GM23338 (cell line): Measurements from ENCODE around the gene LRP4. TPM values are rescaled to one million over a fixed set of nuclear protein-coding genes. Genes with fewer than 3 reads are reported as not detected.

Experiments
- ATAC-seq: fragments of 200-7000 bp; cut with Tn5 transposase; 3 replicates; pipeline ENCODE4 v1.9.1; 2020
- DNase-seq: peaks from one replicate; pipeline ENCODE4 v3.0.0-alpha.2; 2015; ENCODE audit warnings: low spot score
- H2AFZ ChIP-seq: fragments of 200-600 bp; sonication (generic); 2 replicates; pipeline ENCODE4 v1.8.0; 2016; ENCODE audit warnings: antibody characterized with exemption, mild to moderate bottlenecking, moderate library complexity
- H3F3A ChIP-seq: fragments of 200-600 bp; sonication (generic); replicated peaks from 2 replicates; pipeline ENCODE4 v1.8.0; 2017; ENCODE audit warnings: antibody characterized with exemption, mixed run types, low read depth
- H3K27ac ChIP-seq: fragments of 200-600 bp; sonication (generic); 2 replicates; pipeline ENCODE4 v1.6.1; 2016; ENCODE audit warnings: low read depth
- H3K27me3 ChIP-seq: fragments of 200-600 bp; sonication (generic); 2 replicates; pipeline ENCODE4 v1.8.0; 2016; ENCODE audit warnings: mild to moderate bottlenecking, mixed run types, moderate library complexity; ENCODE audit not compliant: insufficient read depth
- H3K36me3 ChIP-seq: fragments of 200-600 bp; sonication (generic); 2 replicates; pipeline ENCODE4 v1.8.0; 2016; ENCODE audit warnings: mild to moderate bottlenecking; ENCODE audit not compliant: insufficient read depth
- H3K4me1 ChIP-seq: fragments of 200-600 bp; sonication (generic); 2 replicates; pipeline ENCODE4 v1.8.0; 2016; ENCODE audit warnings: mild to moderate bottlenecking, moderate library complexity; ENCODE audit not compliant: insufficient read depth
- H3K4me2 ChIP-seq: fragments of 200-600 bp; sonication (generic); 2 replicates; pipeline ENCODE4 v1.7.1; 2017; ENCODE audit warnings: mixed run types
- H3K4me3 ChIP-seq: fragments of 200-600 bp; sonication (generic); 2 replicates; pipeline ENCODE4 v1.6.1; 2016; ENCODE audit warnings: mixed run types
- H3K79me2 ChIP-seq: fragments of 200-600 bp; sonication (generic); replicated peaks from 2 replicates; pipeline ENCODE4 v1.8.0; 2017; ENCODE audit warnings: mild to moderate bottlenecking; ENCODE audit not compliant: insufficient read depth
- H3K9me2 ChIP-seq: fragments of 200-600 bp; sonication (generic); 2 replicates; pipeline ENCODE4 v1.8.0; 2017; ENCODE audit not compliant: insufficient read depth
- H4K20me1 ChIP-seq: fragments of 200-600 bp; sonication (generic); replicated peaks from 2 replicates; pipeline ENCODE4 v1.8.0; 2017; ENCODE audit warnings: mild to moderate bottlenecking; ENCODE audit not compliant: insufficient read depth
- H3K27ac Mint-ChIP-seq: 2 replicates; pipeline ENCODE4 v1.8.0; 2020; ENCODE audit warnings: inconsistent platforms, mild to moderate bottlenecking, moderate library complexity, mixed read lengths
- H3K27me3 Mint-ChIP-seq: 3 replicates; pipeline ENCODE4 v1.8.0; 2022; ENCODE audit warnings: low read depth, mild to moderate bottlenecking, moderate library complexity, mixed read lengths, inconsistent platforms; ENCODE audit not compliant: insufficient read depth, poor library complexity
- H3K36me3 Mint-ChIP-seq: 3 replicates; pipeline ENCODE4 v1.8.0; 2021; ENCODE audit warnings: low read depth, mild to moderate bottlenecking, inconsistent platforms, moderate library complexity, mixed read lengths
- H3K4me1 Mint-ChIP-seq: 3 replicates; pipeline ENCODE4 v1.8.0; 2020; ENCODE audit warnings: mild to moderate bottlenecking, inconsistent platforms, mixed read lengths
- H3K4me3 Mint-ChIP-seq: 3 replicates; pipeline ENCODE4 v1.8.0; 2021; ENCODE audit warnings: moderate library complexity, mild to moderate bottlenecking, inconsistent platforms, mixed read lengths
- H3K9me3 Mint-ChIP-seq: 3 replicates; pipeline ENCODE4 v1.8.0; 2020; ENCODE audit warnings: moderate library complexity, mild to moderate bottlenecking, inconsistent platforms, mixed read lengths
- CREB1 ChIP-seq: fragments of 250-450 bp; sonication (Bioruptor Pico); IDR thresholded peaks from 2 replicates; pipeline ENCODE4 v1.5.0; 2020; ENCODE audit warnings: low read depth, mild to moderate bottlenecking, moderate library complexity
- ETS1 ChIP-seq: IDR thresholded peaks from 2 replicates; pipeline ENCODE4 v1.6.1; 2016; ENCODE audit warnings: antibody characterized with exemption
- EZH2 ChIP-seq: fragments of 200-600 bp; sonication (generic); IDR thresholded peaks from one replicate; pipeline ENCODE4 v1.8.0; 2017; ENCODE audit warnings: antibody characterized with exemption, mild to moderate bottlenecking, low read depth; ENCODE audit not compliant: unreplicated experiment
- EZH2phosphoT487 ChIP-seq: fragments of 200-600 bp; sonication (generic); IDR thresholded peaks from one replicate; pipeline ENCODE4 v1.8.1; 2018; ENCODE audit warnings: antibody characterized with exemption; ENCODE audit not compliant: unreplicated experiment
- JUNB ChIP-seq: IDR thresholded peaks from one replicate; pipeline ENCODE4 v1.6.1; 2016; ENCODE audit warnings: antibody characterized with exemption; ENCODE audit not compliant: unreplicated experiment
- NANOG ChIP-seq: IDR thresholded peaks from 2 replicates; pipeline ENCODE4 v1.6.1; 2016; ENCODE audit warnings: antibody characterized with exemption, borderline replicate concordance
- POLR2AphosphoS5 ChIP-seq: IDR thresholded peaks from 2 replicates; pipeline ENCODE4 v1.6.1; 2016; ENCODE audit warnings: antibody characterized with exemption, low read depth
- REST ChIP-seq: IDR thresholded peaks from one replicate; pipeline ENCODE4 v1.6.1; 2018; ENCODE audit warnings: antibody characterized with exemption; ENCODE audit not compliant: unreplicated experiment
- STAT1 ChIP-seq: IDR thresholded peaks from one replicate; pipeline ENCODE4 v1.6.1; 2016; ENCODE audit warnings: antibody characterized with exemption; ENCODE audit not compliant: unreplicated experiment
- ZNF114 ChIP-seq: fragments of 250-450 bp; sonication (Bioruptor Pico); IDR thresholded peaks from 2 replicates; pipeline ENCODE4 v1.5.0; 2020; ENCODE audit warnings: mild to moderate bottlenecking, moderate library complexity
- ZNF331 ChIP-seq: fragments of 250-450 bp; sonication (Bioruptor Pico); IDR thresholded peaks from 2 replicates; pipeline ENCODE4 v1.5.0; 2020; ENCODE audit warnings: low read depth, mild to moderate bottlenecking, moderate library complexity
- ZNF462 ChIP-seq: fragments of 250-450 bp; sonication (Bioruptor Pico); IDR thresholded peaks from 2 replicates; pipeline ENCODE4 v1.5.0; 2020; ENCODE audit warnings: mild to moderate bottlenecking, moderate library complexity
- polyA plus RNA-seq: library from polyadenylated mRNA; unstranded; fragments of >200 nt; fragmentation: Nextera tagmentation; extraction: Ambion mirVana; gene quantifications from 2 replicates; pipeline ENCODE4 v1.2.1, GENCODE V29; 2016
- total RNA-seq: library from RNA; depleted of rRNA; stranded (reverse); fragments of >200 nt; shearing (Covaris generic); gene quantifications from 2 replicates; pipeline ENCODE4 v1.2.3, GENCODE V29; 2014
- TF ChIP-seq, protein P1 (sequence below), 2 experiments: fragments of 200-600 bp in 1 of 2; sonication (generic) in 1 of 2; conservative IDR thresholded peaks; 2 replicates each; pipeline versions ENCODE4 v1.5.1 to v1.6.1; 2016 to 2017; ENCODE audit warnings: antibody characterized with exemption in 2 of 2, low read depth in 2 of 2, mild to moderate bottlenecking in 2 of 2, moderate library complexity in 1 of 2

The LRP4 gene
- total and polyA plus RNA-seq, 2 experiments from 2014 or later, result 6.0 to 18.4 TPM

GRCh38 chr11:46895821-46896220 is 22.5 kb downstream of the LRP4 start:
- no peak for ATAC-seq
- no peak overlapping the region for H3K4me3 Mint-ChIP-seq
- Histone ChIP-seq H3K36me3 (peaks cover 6% of the 10 kb centered on the region; the same call in 1 of the 2 replicates), H3K27me3 (no peaks in the 10 kb centered on the region), H3K4me1 (no peaks in the 10 kb centered on the region), H3K9me2 (no peaks in the 10 kb centered on the region), H3K4me3 (no peak overlapping the region), H4K20me1 (no peaks in the 10 kb centered on the region; the same call in 1 of the 2 replicates), H3K79me2 (no peaks in the 10 kb centered on the region), H3K27ac (no peak overlapping the region), H3F3A (no peaks in the 10 kb centered on the region), H2AFZ (no peak overlapping the region), H3K4me2 (no peak overlapping the region)
- DNase-seq, result no peak
- H3K27ac Mint-ChIP-seq, result no peak overlapping the region
- TF ChIP-seq POLR2AphosphoS5 (no peak), STAT1 (no peak), EZH2 (no peak), ZNF114 (CRISPR knock-in tag) (no peak), ZNF462 (CRISPR knock-in tag) (no peak), NANOG (no peak), ETS1 (no peak), ZNF331 (CRISPR knock-in tag) (no peak), JUNB (no peak), EZH2phosphoT487 (no peak), CREB1 (CRISPR knock-in tag) (no peak), REST (no peak)
- TF ChIP-seq, protein P1, sequence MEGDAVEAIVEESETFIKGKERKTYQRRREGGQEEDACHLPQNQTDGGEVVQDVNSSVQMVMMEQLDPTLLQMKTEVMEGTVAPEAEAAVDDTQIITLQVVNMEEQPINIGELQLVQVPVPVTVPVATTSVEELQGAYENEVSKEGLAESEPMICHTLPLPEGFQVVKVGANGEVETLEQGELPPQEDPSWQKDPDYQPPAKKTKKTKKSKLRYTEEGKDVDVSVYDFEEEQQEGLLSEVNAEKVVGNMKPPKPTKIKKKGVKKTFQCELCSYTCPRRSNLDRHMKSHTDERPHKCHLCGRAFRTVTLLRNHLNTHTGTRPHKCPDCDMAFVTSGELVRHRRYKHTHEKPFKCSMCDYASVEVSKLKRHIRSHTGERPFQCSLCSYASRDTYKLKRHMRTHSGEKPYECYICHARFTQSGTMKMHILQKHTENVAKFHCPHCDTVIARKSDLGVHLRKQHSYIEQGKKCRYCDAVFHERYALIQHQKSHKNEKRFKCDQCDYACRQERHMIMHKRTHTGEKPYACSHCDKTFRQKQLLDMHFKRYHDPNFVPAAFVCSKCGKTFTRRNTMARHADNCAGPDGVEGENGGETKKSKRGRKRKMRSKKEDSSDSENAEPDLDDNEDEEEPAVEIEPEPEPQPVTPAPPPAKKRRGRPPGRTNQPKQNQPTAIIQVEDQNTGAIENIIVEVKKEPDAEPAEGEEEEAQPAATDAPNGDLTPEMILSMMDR (conservative IDR thresholded peaks at IDR 0.05; ENCODE audit: low read depth in 2 of 2), result no peak
- H3K27me3 Mint-ChIP-seq, result peaks cover 7% of the 10 kb centered on the region
- H3K36me3 Mint-ChIP-seq, result peaks cover 66% of the 10 kb centered on the region
- H3K4me1 Mint-ChIP-seq, result no peaks in the 10 kb centered on the region; the same call in 2 of the 3 replicates
- H3K9me3 Mint-ChIP-seq, result peaks cover 7% of the 10 kb centered on the region; the same call in 1 of the 3 replicates
